ENCODE results near the gene LFNG.

The LFNG gene

GRCh38 chr7:2571409-2571808 is 51.8 kb downstream of the LFNG start:
- peaks cover 31% of the 10 kb centered on the region for H3K36me3 Mint-ChIP-seq (ENCODE audit: low read depth)

GRCh38 chr7:2572101-2572842 is 52.7 kb downstream of the LFNG start:
- peaks cover 5% of the 10 kb centered on the region for H3K4me1 Mint-ChIP-seq

More at GRCh38 chr7:2571409-2571808, 51.8 kb downstream of the LFNG start:
- H3K9me3 Mint-ChIP-seq = no peaks in the 10 kb centered on the region
- no peak for TF ChIP-seq CTCF (IDR thresholded peaks at IDR 0.05; ENCODE audit: unreplicated experiment in 3 of 3)
- H3K27ac Mint-ChIP-seq = no peak overlapping the region
- H3K27me3 Mint-ChIP-seq (ENCODE audit: low read depth) = no peaks in the 10 kb centered on the region
- peaks cover 11% of the 10 kb centered on the region for H3K4me1 Mint-ChIP-seq
- no peak overlapping the region for H3K4me3 Mint-ChIP-seq

GRCh38 chr7:2573761-2574160 is 54.2 kb downstream of the LFNG start:
- Mint-ChIP-seq H3K27ac (no peak overlapping the region), H3K4me3 (no peak overlapping the region), H3K27me3 (ENCODE audit: low read depth) (no peaks in the 10 kb centered on the region), H3K4me1 (peaks cover 5% of the 10 kb centered on the region), H3K36me3 (ENCODE audit: low read depth) (peaks cover 35% of the 10 kb centered on the region), H3K9me3 (no peaks in the 10 kb centered on the region)
- no peak for TF ChIP-seq CTCF (IDR thresholded peaks at IDR 0.05; ENCODE audit: unreplicated experiment in 3 of 3)

More at GRCh38 chr7:2572101-2572842, 52.7 kb downstream of the LFNG start:
- Mint-ChIP-seq H3K36me3 (ENCODE audit: low read depth) (peaks cover 35% of the 10 kb centered on the region), H3K4me3 (no peak overlapping the region), H3K27ac (no peak overlapping the region), H3K27me3 (ENCODE audit: low read depth) (no peaks in the 10 kb centered on the region), H3K9me3 (no peaks in the 10 kb centered on the region)
- no peak for TF ChIP-seq CTCF (IDR thresholded peaks at IDR 0.05; ENCODE audit: unreplicated experiment in 3 of 3)

GRCh38 chr7:2575046-2575732 is 55.6 kb downstream of the LFNG start:
- Mint-ChIP-seq H3K27me3 (ENCODE audit: low read depth) (no peaks in the 10 kb centered on the region), H3K9me3 (no peaks in the 10 kb centered on the region), H3K27ac (no peak overlapping the region), H3K4me3 (no peak overlapping the region), H3K4me1 (peaks cover 5% of the 10 kb centered on the region), H3K36me3 (ENCODE audit: low read depth) (peaks cover 40% of the 10 kb centered on the region)
- no peak for TF ChIP-seq CTCF (IDR thresholded peaks at IDR 0.05; ENCODE audit: unreplicated experiment in 3 of 3)

DNA sequence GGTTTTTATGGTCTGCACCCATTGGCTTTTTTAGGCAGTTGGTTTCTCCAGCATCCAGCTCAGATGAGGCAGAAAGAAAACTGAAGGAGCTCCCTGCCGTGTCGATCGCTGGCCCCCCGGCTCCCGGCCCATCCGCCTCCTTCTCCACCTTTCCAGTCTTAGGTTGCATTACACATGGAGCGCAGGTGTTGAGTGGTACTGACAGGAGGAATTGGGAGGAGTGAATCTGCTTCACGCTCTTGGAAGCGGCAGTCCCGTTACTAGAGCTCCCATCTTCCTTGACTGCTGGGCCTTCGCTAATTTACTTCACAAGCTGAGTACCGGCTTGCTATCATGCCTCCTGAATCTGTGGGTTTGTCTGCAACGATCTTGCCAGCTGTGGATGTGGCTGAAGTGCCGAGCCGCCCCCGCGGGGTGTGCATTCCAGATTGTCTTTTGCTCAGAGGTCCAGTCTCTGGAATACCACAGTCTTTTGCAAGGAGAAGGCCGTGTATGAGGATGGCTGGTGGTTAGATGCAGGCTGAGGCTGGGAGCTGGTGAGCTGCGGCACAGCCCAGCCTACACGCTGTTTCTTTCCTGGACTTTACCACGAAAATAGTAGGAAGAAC is 56.3 kb downstream of the LFNG start:
- no peak overlapping the region for H3K4me3 Mint-ChIP-seq
- no peaks in the 10 kb centered on the region for H3K27me3 Mint-ChIP-seq (ENCODE audit: low read depth)
- H3K9me3 Mint-ChIP-seq = no peaks in the 10 kb centered on the region
- H3K36me3 Mint-ChIP-seq (ENCODE audit: low read depth) = peaks cover 42% of the 10 kb centered on the region
- TF ChIP-seq CTCF (IDR thresholded peaks at IDR 0.05; ENCODE audit: unreplicated experiment in 3 of 3) = no peak
- H3K27ac Mint-ChIP-seq = peak overlapping the region in 1 of 3 experiments; percentile 28
- H3K4me1 Mint-ChIP-seq = peaks cover 5% of the 10 kb centered on the region

Measured in nephron (organoid).